GM11168 (cell line): ENCODE measurements around the gene CCN2.

Source experiments
- in situ Hi-C: fragments of 300-500 bp; cut with MboI; formaldehyde crosslinking; loops from one replicate; pipeline ENCODE4 v1.12.0; 2022; ENCODE audit warnings: low sequenced_read_pairs; ENCODE audit not compliant: unreplicated experiment

CCN2 gene

GRCh38 chr6:131914234-131914633, 36.9 kb downstream of the CCN2 start:
- in situ Hi-C loops = loop anchor here (10.0 to 25.0 kb wide), 2 partner anchors 227 to 291 kb away; no protein-coding TSS in a partner anchor

- in situ Hi-C loops = loop anchor here (10.0 to 25.0 kb wide), 2 partner anchors 225 to 293 kb away; no protein-coding TSS in a partner anchor
These were observed 39.2 kb downstream of the CCN2 start for GRCh38 chr6:131911951-131912350.

GRCh38 chr6:131910956-131911355, 40.2 kb downstream of the CCN2 start:
- in situ Hi-C loops = loop anchor here (10.0 to 25.0 kb wide), 2 partner anchors 224 to 294 kb away; no protein-coding TSS in a partner anchor

GRCh38 chr6:131910219-131910589, 41.0 kb downstream of the CCN2 start:
- in situ Hi-C loops = loop anchor here (10.0 to 25.0 kb wide), 2 partner anchors 223 to 295 kb away; no protein-coding TSS in a partner anchor

DNA sequence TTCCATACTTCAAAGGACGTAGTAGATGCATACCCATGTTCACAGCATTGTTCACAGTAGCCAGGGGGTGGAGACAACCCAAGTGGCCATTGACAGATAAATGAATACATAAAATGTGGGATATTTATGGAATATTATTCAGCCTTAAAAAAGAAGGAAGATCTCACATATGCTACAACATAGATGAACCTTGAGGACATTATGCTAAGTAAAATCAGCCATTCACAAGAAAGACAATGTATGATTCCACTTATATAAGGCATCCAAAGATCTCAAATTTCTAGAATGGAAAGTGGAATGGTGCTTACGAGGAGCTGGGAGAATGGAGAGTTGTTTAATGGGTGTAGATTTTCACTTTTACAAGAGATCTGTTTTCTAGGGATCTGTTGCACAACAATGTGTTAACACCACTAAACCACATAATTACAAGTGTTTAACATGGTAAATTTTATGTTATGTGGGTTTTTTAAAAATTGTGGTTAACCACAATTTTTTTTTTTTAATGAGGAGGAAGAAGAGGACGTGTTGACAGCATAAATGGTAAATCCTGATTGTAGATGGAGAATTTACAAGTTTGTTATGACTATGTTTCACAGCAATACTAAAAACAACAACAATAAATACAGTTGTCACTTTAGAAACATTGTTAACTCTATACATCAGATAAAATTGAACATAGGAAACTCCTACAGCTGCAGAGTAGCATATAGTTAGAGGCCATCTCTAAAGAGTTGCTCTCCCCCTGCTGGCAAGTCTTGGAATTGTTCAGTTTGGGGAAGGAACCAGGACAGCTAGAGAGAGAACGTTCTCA, 41.6 kb downstream of the CCN2 start:
- in situ Hi-C loops = loop anchor here (10.0 to 25.0 kb wide), 2 partner anchors 222 to 295 kb away; no protein-coding TSS in a partner anchor

DNA sequence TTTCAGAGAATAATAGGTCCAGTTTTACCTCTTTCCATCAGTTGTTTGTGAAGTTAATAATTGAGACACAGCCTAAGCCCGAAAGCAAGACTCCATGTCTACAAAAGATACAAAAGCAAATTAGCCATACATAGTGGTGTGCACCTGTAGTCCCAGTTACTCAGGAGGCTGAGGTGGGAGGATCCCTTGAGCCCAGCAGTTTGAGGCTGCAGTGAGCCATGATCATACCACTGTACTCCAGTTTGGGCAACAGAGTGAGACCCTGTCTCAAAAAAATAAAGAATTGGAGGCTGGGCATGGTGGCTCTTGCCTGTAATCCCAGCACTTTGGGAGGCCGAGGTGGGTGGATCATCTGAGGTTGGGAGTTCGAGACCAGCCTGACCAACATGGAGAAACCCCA, 42.4 kb downstream of the CCN2 start:
- in situ Hi-C loops = loop anchor here (25.0 kb wide), 1 partner anchor 221 kb away; no protein-coding TSS in a partner anchor

DNA sequence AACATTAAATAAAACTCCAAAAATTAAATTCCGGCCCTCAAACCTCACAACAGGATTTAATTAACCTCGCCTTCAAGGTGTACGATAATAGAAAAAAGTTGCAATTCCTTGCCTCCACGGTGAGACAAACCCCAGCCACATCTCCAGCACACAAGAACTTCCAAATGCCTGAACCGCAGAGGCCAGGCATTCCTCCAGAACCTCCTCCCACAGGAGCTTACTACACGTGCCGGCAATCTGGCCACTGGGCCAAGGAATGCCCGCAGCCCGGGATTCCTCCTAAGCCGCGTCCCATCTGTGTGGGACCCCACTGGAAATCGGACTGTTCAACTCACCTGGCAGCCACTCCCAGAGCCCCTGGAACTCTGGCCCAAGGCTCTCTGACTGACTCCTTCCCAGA, 47.4 kb downstream of the CCN2 start:
- in situ Hi-C loops = loop anchor here (25.0 kb wide), 1 partner anchor 216 kb away; no protein-coding TSS in a partner anchor

DNA sequence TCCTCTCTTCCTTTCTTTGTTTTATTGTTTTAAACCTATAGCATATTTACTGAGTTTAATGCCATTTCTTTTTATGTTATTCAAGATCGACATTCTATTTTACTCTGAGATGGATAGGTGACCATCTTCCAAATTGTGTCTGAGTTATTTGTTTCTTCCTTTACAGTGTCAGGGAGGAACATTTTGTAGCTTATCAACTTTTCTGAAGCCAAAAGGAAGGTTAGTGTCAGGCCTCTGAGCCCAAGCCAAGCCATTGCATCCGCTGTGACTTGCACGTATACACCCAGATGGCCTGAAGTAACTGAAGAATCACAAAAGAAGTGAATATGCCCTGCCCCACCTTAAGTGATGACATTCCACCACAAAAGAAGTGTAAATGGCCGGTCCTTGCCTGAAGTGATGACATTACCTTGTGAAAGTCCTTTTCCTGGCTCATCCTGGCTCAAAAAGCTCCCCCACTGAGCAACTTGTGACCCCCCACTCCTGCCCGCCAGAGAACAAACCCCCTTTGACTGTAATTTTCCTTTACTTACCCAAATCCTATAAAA, 49.8 kb downstream of the CCN2 start:
- in situ Hi-C loops = loop anchor here (25.0 kb wide), 1 partner anchor 214 kb away; no protein-coding TSS in a partner anchor

DNA sequence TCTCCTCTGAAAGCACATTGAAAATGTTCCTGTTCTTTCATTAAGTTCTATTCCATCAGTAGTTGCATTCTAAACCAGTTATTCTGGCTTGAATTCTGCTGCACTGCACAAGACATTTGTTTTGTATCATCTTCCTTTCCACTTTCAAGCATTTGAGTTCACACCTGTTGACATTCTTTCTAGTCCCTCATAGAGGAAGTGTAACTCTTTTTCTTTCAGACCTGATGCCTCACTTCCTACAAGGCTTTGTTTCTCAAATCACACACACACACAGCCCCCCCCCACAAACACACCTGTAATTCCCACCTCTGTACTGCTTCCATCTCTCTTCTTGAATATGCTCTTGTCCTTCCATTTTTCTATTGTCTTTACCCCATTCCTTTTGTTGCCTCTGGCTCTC, 50.9 kb downstream of the CCN2 start:
- in situ Hi-C loops = loop anchor here (25.0 kb wide), 1 partner anchor 213 kb away; no protein-coding TSS in a partner anchor

GRCh38 chr6:131898718-131899117, 52.5 kb downstream of the CCN2 start:
- in situ Hi-C loops = no loop called here
